ENCODE measurements around the gene PLXNA4. TPM values are rescaled to one million over a fixed set of nuclear protein-coding genes. Genes with fewer than 3 reads are reported as not detected.

PLXNA4 gene
- total and polyA plus RNA-seq, 2 donors (not counting 1 experiment from before 2014, with no cell fraction given) = not detected

GRCh38 chr7:132590162-132590561 lies 13.9 kb upstream of the PLXNA4 start:
- Histone ChIP-seq H3K9ac (ENCODE audit: low read length) (no peak overlapping the region), H3K9me3 (ENCODE audit: control extremely low read depth in 1 of 3, control insufficient read depth in 2 of 3, insufficient read depth in 1 of 3, low read length in 2 of 3) (no peaks in the 10 kb centered on the region), H3K79me2 (ENCODE audit: control insufficient read depth, insufficient read depth, low read length) (no peaks in the 10 kb centered on the region), H4K20me1 (ENCODE audit: control insufficient read depth, insufficient read depth, low read length, poor library complexity, severe bottlenecking) (no peaks in the 10 kb centered on the region), H3K36me3 (replicated peaks in 1 of 2; ENCODE audit: control extremely low read depth in 1 of 2, control insufficient read depth in 1 of 2, extremely low read depth in 1 of 2, insufficient read depth in 2 of 2, low read length in 1 of 2) (no peaks in the 10 kb centered on the region), H3K4me1 (ENCODE audit: control insufficient read depth in 2 of 2, insufficient read depth in 2 of 2, low read length in 2 of 2) (no peaks in the 10 kb centered on the region), H2AFZ (ENCODE audit: insufficient read depth, low read depth, low read length, poor library complexity, severe bottlenecking) (no peak overlapping the region), H3K27me3 (replicated peaks in 1 of 4; ENCODE audit: control extremely low read depth in 1 of 4, control insufficient read depth in 3 of 4, insufficient read depth in 4 of 4, low read length in 3 of 4) (no peaks in the 10 kb centered on the region), H3K27ac (ENCODE audit: low read length in 2 of 2) (no peak overlapping the region), H3K4me3 (ENCODE audit: control extremely low read depth in 1 of 5, extremely low read depth in 1 of 5, insufficient read depth in 1 of 5, low read depth in 2 of 5, low read length in 4 of 5) (no peak overlapping the region), H3K4me2 (replicated peaks; ENCODE audit: low read depth, low read length, poor library complexity, severe bottlenecking) (no peak overlapping the region)
- Mint-ChIP-seq H3K9me3 (ENCODE audit: insufficient read depth) (no peaks in the 10 kb centered on the region), H3K4me3 (no peak overlapping the region), H3K4me1 (no peaks in the 10 kb centered on the region), H3K27ac (no peak overlapping the region), H3K27me3 (peaks cover 15% of the 10 kb centered on the region)
- CTCF ChIA-PET = no interaction called here
- ATAC-seq (ENCODE audit: low read depth) (no peak), DNase-seq (no peak)
- POLR2A ChIA-PET = no interaction called here
- 95% methylated on average over 4 of the region's 4 CpGs for WGBS (ENCODE audit: insufficient coverage)
- intact Hi-C loops (cut with micrococcal nuclease) = no loop called here
- TF ChIP-seq EZH2 (IDR thresholded peaks at IDR 0.05; ENCODE audit: borderline replicate concordance, insufficient read depth, low read depth, low read length, poor library complexity, severe bottlenecking) = no peak

DNA sequence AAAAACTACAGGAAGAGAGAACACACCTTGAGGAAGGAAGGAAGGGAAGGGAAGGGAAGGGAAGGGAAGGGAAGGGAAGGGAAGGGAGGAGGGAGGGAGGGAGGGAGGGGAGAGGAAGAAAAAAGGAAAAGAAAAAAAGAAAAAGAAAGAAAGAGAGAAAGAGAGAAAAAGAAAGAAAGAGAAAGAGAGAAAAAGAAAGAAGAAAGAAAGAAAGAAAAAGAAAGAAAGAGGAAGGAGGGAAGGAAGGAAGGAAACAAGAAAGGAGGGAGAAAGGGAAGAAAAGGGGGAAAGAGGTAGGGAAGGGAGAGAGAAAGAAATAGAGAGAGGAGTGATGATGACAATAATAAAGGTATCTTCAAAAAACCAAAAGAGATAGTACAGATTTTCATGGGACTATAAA lies 12.3 kb upstream of the PLXNA4 start:
- no peaks in the 10 kb centered on the region for H3K4me1 Mint-ChIP-seq
- no peaks in the 10 kb centered on the region for H3K9me3 Mint-ChIP-seq (ENCODE audit: insufficient read depth)
- Histone ChIP-seq H3K79me2 (ENCODE audit: control insufficient read depth, insufficient read depth, low read length) (no peaks in the 10 kb centered on the region), H3K27ac (ENCODE audit: low read length in 2 of 2) (no peak overlapping the region), H3K4me3 (ENCODE audit: control extremely low read depth in 1 of 5, extremely low read depth in 1 of 5, insufficient read depth in 1 of 5, low read depth in 2 of 5, low read length in 4 of 5) (no peak overlapping the region), H3K9me3 (ENCODE audit: control extremely low read depth in 1 of 3, control insufficient read depth in 2 of 3, insufficient read depth in 1 of 3, low read length in 2 of 3) (no peaks in the 10 kb centered on the region), H3K4me1 (ENCODE audit: control insufficient read depth in 2 of 2, insufficient read depth in 2 of 2, low read length in 2 of 2) (no peaks in the 10 kb centered on the region), H3K9ac (ENCODE audit: low read length) (no peak overlapping the region), H4K20me1 (ENCODE audit: control insufficient read depth, insufficient read depth, low read length, poor library complexity, severe bottlenecking) (no peaks in the 10 kb centered on the region), H2AFZ (ENCODE audit: insufficient read depth, low read depth, low read length, poor library complexity, severe bottlenecking) (no peak overlapping the region), H3K27me3 (replicated peaks in 1 of 4; ENCODE audit: control extremely low read depth in 1 of 4, control insufficient read depth in 3 of 4, insufficient read depth in 4 of 4, low read length in 3 of 4) (no peaks in the 10 kb centered on the region), H3K36me3 (replicated peaks in 1 of 2; ENCODE audit: control extremely low read depth in 1 of 2, control insufficient read depth in 1 of 2, extremely low read depth in 1 of 2, insufficient read depth in 2 of 2, low read length in 1 of 2) (no peaks in the 10 kb centered on the region), H3K4me2 (replicated peaks; ENCODE audit: low read depth, low read length, poor library complexity, severe bottlenecking) (no peak overlapping the region)
- peaks cover 15% of the 10 kb centered on the region for H3K27me3 Mint-ChIP-seq
- no peak for ATAC-seq (ENCODE audit: low read depth)
- POLR2A ChIA-PET = no interaction called here
- no peak overlapping the region for H3K4me3 Mint-ChIP-seq
- CTCF ChIA-PET = no interaction called here
- intact Hi-C loops (cut with micrococcal nuclease) = no loop called here
- no peak for TF ChIP-seq EZH2 (IDR thresholded peaks at IDR 0.05; ENCODE audit: borderline replicate concordance, insufficient read depth, low read depth, low read length, poor library complexity, severe bottlenecking)
- TF ChIP-seq, protein P1, sequence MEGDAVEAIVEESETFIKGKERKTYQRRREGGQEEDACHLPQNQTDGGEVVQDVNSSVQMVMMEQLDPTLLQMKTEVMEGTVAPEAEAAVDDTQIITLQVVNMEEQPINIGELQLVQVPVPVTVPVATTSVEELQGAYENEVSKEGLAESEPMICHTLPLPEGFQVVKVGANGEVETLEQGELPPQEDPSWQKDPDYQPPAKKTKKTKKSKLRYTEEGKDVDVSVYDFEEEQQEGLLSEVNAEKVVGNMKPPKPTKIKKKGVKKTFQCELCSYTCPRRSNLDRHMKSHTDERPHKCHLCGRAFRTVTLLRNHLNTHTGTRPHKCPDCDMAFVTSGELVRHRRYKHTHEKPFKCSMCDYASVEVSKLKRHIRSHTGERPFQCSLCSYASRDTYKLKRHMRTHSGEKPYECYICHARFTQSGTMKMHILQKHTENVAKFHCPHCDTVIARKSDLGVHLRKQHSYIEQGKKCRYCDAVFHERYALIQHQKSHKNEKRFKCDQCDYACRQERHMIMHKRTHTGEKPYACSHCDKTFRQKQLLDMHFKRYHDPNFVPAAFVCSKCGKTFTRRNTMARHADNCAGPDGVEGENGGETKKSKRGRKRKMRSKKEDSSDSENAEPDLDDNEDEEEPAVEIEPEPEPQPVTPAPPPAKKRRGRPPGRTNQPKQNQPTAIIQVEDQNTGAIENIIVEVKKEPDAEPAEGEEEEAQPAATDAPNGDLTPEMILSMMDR (IDR thresholded peaks at IDR 0.05) = peak; percentile 20
- H3K27ac Mint-ChIP-seq = no peak overlapping the region
- DNase-seq = no peak

Measured in B cell (primary cell).